Endodermal cell (in vitro differentiated cells): ENCODE data around the gene JMY. TPM values are rescaled to one million over a fixed set of nuclear protein-coding genes. Genes with fewer than 3 reads are reported as not detected.

Experiments
- DNase-seq: peaks from one replicate; pipeline ENCODE4 v3.0.0-alpha.2; 2017
- H3K27ac ChIP-seq: 2 replicates; pipeline ENCODE4 v1.5.1; 2013; ENCODE audit warnings: mild to moderate bottlenecking, low read depth, low read length, moderate library complexity
- H3K27me3 ChIP-seq: 2 replicates; pipeline ENCODE4 v1.6.1; 2013; ENCODE audit warnings: mild to moderate bottlenecking, low read length, moderate library complexity; ENCODE audit not compliant: insufficient read depth, control insufficient read depth, poor library complexity, severe bottlenecking
- H3K36me3 ChIP-seq: 2 replicates; pipeline ENCODE4 v1.7.0; 2013; ENCODE audit warnings: mild to moderate bottlenecking, low read length, moderate library complexity; ENCODE audit not compliant: control insufficient read depth, insufficient read depth
- H3K4me1 ChIP-seq: one replicate; pipeline ENCODE4 v1.7.0; 2013; ENCODE audit warnings: low read length; ENCODE audit not compliant: control insufficient read depth, insufficient read depth
- H3K4me3 ChIP-seq: 2 replicates; pipeline ENCODE4 v1.5.1; 2013; ENCODE audit warnings: mild to moderate bottlenecking, low read length, moderate library complexity
- H3K9ac ChIP-seq: 2 replicates; pipeline ENCODE4 v1.6.1; 2013; ENCODE audit warnings: mild to moderate bottlenecking, low read length, moderate library complexity; ENCODE audit not compliant: poor library complexity, severe bottlenecking; ENCODE audit errors: extremely low read depth
- H3K9me3 ChIP-seq: 2 replicates; pipeline ENCODE4 v1.6.1; 2013; ENCODE audit warnings: mild to moderate bottlenecking, low read length, moderate library complexity; ENCODE audit not compliant: control insufficient read depth
- H3K27ac Mint-ChIP-seq: 2 replicates; pipeline ENCODE4 v1.8.0; 2020; ENCODE audit warnings: mixed read lengths
- H3K27me3 Mint-ChIP-seq: 2 replicates; pipeline ENCODE4 v1.8.0; 2021; ENCODE audit warnings: mild to moderate bottlenecking, mixed read lengths; ENCODE audit not compliant: insufficient read depth
- H3K36me3 Mint-ChIP-seq: 2 replicates; pipeline ENCODE4 v1.8.0; 2020; ENCODE audit warnings: low read depth, mixed read lengths
- H3K4me1 Mint-ChIP-seq: 2 replicates; pipeline ENCODE4 v1.8.0; 2020; ENCODE audit warnings: mixed read lengths
- H3K4me3 Mint-ChIP-seq: 2 replicates; pipeline ENCODE4 v1.8.0; 2020; ENCODE audit warnings: mild to moderate bottlenecking, moderate library complexity, mixed read lengths
- H3K9me3 Mint-ChIP-seq: 2 replicates; pipeline ENCODE4 v1.8.0; 2020; ENCODE audit warnings: mild to moderate bottlenecking, mixed read lengths
- WGBS, 2 experiments: methylation state at CpG; one replicate each; pipeline versions ENCODE4 v1.1.5 to v1.1.7; 2013; ENCODE audit warnings: missing lambda C conversion rate in 2 of 2, mixed read lengths in 1 of 2; ENCODE audit not compliant: insufficient coverage in 1 of 2, insufficient read length in 1 of 2; 5-methylcytosine and 5-hydroxymethylcytosine counted together
- total RNA-seq, 2 donors: library from RNA; stranded (reverse); fragmentation: NEBNext Ultra II Directional in 1 of 2; extraction: Animal tissue kit (Norgen Biotek cat#: 25700) in 1 of 2; gene quantifications; 2 replicates in 1 of 2; 3 replicates in 1 of 2; pipeline ENCODE4 v1.2.1, GENCODE V29; 2021
- TF ChIP-seq, protein P1 (sequence below): fragments of 200-600 bp; sonication (generic); conservative IDR thresholded peaks from 2 replicates; pipeline ENCODE4 v1.5.0; 2021; ENCODE audit warnings: antibody characterized with exemption, mild to moderate bottlenecking

Gene JMY
- total RNA-seq, 2 donors from 2014 or later = 19.4 to 20.8 TPM

DNA sequence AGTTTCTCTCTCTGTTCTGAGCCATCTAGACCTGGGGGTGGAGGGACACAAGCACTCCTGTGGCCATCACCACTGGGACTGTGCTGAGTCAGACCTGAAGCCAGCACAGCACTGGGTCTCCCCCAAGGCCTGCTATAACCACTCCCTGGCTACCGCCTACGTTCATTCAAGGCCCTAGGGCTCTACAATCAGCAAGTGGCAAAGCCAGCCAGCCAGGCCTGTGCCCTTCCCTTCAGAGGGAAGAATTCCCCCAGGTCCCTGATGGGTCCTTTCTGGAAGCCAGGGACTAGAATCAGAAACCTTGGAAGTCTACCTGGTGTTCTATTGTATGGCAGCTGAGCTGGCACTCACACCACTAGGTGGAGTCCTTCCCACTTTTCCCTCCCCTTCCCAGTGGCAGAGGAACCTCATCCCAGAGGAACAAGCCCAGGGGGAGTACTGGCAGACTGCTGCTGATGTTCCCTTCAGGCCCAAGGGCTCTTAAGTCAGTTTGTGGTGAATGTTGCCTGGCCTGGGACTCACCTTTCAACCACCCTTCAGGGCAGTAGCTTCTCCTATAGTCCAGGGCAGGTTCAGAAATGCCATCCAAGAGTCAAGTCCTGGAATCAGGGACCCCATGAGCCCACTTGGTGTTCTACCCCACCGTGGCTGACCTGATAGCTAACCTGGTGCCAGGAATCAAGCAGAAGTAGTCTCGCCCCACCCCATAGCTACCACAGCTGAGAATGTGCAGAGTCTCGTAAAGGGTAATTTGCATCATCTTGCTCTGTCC lies 20.0 kb downstream of the JMY start:
- no peak overlapping the region for H3K27ac ChIP-seq
- H3K4me1 Mint-ChIP-seq = peaks cover 38% of the 10 kb centered on the region

DNA sequence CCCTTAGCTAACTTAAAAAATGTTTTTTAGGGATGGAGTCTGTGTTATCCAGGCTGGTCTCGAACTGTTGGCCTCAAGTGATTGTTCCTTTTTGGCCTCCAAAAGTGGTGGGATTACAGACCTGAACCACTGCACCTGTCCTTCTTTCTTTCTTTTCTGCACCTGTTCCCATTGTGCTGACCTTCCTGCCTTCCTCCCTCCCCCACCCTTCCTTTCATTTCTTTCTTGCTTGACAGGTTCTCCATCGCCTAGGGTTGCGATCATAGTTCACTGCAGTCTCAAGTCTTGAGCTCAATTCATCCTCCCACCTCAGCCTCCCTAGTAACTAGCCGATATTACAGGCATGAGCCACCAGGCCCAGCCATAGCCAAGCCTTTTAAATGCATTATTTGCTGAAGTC lies 20.6 kb downstream of the JMY start:
- Mint-ChIP-seq H3K27me3 (no peaks in the 10 kb centered on the region), H3K27ac (no peak overlapping the region), H3K4me3 (no peak overlapping the region), H3K36me3 (peaks cover 9% of the 10 kb centered on the region), H3K4me1 (peaks cover 41% of the 10 kb centered on the region), H3K9me3 (no peaks in the 10 kb centered on the region)
- WGBS, 2 experiments = 92 to 93% methylated on average over 4 of the region's 4 CpGs
- H3K4me3 ChIP-seq = no peak overlapping the region
- H3K27me3 ChIP-seq = no peaks in the 10 kb centered on the region
- H3K9ac ChIP-seq = no peak overlapping the region
- DNase-seq = no peak
- TF ChIP-seq, protein P1, sequence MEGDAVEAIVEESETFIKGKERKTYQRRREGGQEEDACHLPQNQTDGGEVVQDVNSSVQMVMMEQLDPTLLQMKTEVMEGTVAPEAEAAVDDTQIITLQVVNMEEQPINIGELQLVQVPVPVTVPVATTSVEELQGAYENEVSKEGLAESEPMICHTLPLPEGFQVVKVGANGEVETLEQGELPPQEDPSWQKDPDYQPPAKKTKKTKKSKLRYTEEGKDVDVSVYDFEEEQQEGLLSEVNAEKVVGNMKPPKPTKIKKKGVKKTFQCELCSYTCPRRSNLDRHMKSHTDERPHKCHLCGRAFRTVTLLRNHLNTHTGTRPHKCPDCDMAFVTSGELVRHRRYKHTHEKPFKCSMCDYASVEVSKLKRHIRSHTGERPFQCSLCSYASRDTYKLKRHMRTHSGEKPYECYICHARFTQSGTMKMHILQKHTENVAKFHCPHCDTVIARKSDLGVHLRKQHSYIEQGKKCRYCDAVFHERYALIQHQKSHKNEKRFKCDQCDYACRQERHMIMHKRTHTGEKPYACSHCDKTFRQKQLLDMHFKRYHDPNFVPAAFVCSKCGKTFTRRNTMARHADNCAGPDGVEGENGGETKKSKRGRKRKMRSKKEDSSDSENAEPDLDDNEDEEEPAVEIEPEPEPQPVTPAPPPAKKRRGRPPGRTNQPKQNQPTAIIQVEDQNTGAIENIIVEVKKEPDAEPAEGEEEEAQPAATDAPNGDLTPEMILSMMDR = no peak
- no peak overlapping the region for H3K27ac ChIP-seq
- H3K9me3 ChIP-seq = no peaks in the 10 kb centered on the region
- H3K36me3 ChIP-seq = no peaks in the 10 kb centered on the region
- no peaks in the 10 kb centered on the region for H3K4me1 ChIP-seq

More for the DNA sequence above, 20.0 kb downstream of the JMY start:
- Mint-ChIP-seq H3K9me3 (no peaks in the 10 kb centered on the region), H3K4me3 (no peak overlapping the region), H3K27ac (peak overlapping the region; percentile 13), H3K27me3 (no peaks in the 10 kb centered on the region), H3K36me3 (peaks cover 11% of the 10 kb centered on the region)
- Histone ChIP-seq H3K9ac (no peak overlapping the region), H3K4me3 (no peak overlapping the region), H3K36me3 (no peaks in the 10 kb centered on the region), H3K4me1 (no peaks in the 10 kb centered on the region), H3K27me3 (no peaks in the 10 kb centered on the region), H3K9me3 (no peaks in the 10 kb centered on the region)
- DNase-seq = peak; percentile 92
- 86 to 91% methylated on average over 3 to 5 of the region's 5 CpGs for WGBS, 2 experiments
- TF ChIP-seq, protein P1 = peak; percentile 92

DNA sequence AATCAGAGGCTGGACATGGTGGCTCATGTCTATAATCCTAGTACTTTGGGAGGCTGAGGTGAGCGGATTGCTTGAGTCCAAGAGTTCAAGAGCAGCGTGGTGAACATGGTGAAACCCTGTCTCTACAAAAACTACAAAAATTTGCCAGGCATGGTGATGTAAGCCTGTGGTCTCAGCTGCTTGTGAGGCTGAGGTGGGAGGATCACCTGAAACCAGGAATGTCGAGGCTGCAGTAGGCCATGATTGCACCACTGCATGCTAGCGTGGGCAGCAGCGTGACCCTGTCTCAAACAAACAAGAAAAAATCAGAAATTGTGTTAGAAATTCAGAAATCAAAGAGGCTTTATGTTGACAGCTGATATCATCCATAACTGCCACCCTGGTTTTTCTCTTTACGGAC lies 21.4 kb downstream of the JMY start:
- Mint-ChIP-seq H3K36me3 (peaks cover 4% of the 10 kb centered on the region), H3K27me3 (no peaks in the 10 kb centered on the region), H3K27ac (no peak overlapping the region), H3K9me3 (no peaks in the 10 kb centered on the region), H3K4me1 (peaks cover 40% of the 10 kb centered on the region), H3K4me3 (no peak overlapping the region)
- H3K4me3 ChIP-seq = no peak overlapping the region
- H3K9me3 ChIP-seq = no peaks in the 10 kb centered on the region
- 90 to 91% methylated on average over 6 of the region's 6 CpGs for WGBS, 2 experiments
- no peak overlapping the region for H3K9ac ChIP-seq
- no peaks in the 10 kb centered on the region for H3K4me1 ChIP-seq
- no peak overlapping the region for H3K27ac ChIP-seq
- H3K36me3 ChIP-seq = no peaks in the 10 kb centered on the region
- no peaks in the 10 kb centered on the region for H3K27me3 ChIP-seq
- no peak for DNase-seq
- TF ChIP-seq, protein P1 = no peak
